Prostate gland (tissue), 2 donors: ENCODE measurements around the gene SFN. TPM values are rescaled to one million over a fixed set of nuclear protein-coding genes. Genes with fewer than 3 reads are reported as not detected.

Source experiments
- DNase-seq: peaks from one replicate; pipeline ENCODE4 v3.0.0-alpha.2; 2019; ENCODE audit warnings: low spot score
- H3K27ac ChIP-seq, 2 donors: fragments of 200-600 bp; sonication (generic); 2 replicates each; pipeline ENCODE4 v1.5.1; 2017 to 2019
- H3K27me3 ChIP-seq: fragments of 200-600 bp; sonication (generic); replicated peaks from 2 replicates; pipeline ENCODE4 v1.5.1; 2019; ENCODE audit not compliant: insufficient read depth
- H3K36me3 ChIP-seq, 2 donors: fragments of 200-600 bp; sonication (generic); 1 replicate in 1 of 2; 2 replicates in 1 of 2; pipeline versions ENCODE4 v1.5.1 to v1.8.1; 2017 to 2019
- H3K4me1 ChIP-seq: fragments of 200-600 bp; sonication (generic); replicated peaks from 2 replicates; pipeline ENCODE4 v1.5.1; 2019
- H3K4me3 ChIP-seq, 2 donors: fragments of 200-600 bp; sonication (generic); 2 replicates each; pipeline ENCODE4 v1.5.1; 2017 to 2019
- H3K9me3 ChIP-seq: fragments of 200-600 bp; sonication (generic); 2 replicates; pipeline ENCODE4 v1.5.1; 2017
- POLR2A ChIP-seq: fragments of 450-650 bp; IDR thresholded peaks from one replicate; pipeline ENCODE4 v1.6.1; 2016; ENCODE audit warnings: antibody characterized with exemption, mild to moderate bottlenecking
- POLR2AphosphoS5 ChIP-seq: sonication (generic); formaldehyde crosslinking; IDR thresholded peaks from one replicate; pipeline ENCODE4 v1.6.1; 2017; ENCODE audit warnings: antibody characterized with exemption
- WGBS: methylation state at CpG from one replicate; pipeline ENCODE4 v1.1.5; 2018; 5-methylcytosine and 5-hydroxymethylcytosine counted together
- intact Hi-C: fragments of 100-400 bp; cut with DNase I; formaldehyde crosslinking; loops from one replicate; pipeline ENCODE4 v1.14.2; 2022
- total RNA-seq, 2 donors: library from RNA; depleted of rRNA; stranded (reverse); fragments of >200 nt; gene quantifications; one replicate each; pipeline ENCODE4 v1.1.0, GENCODE V29; 2016
- TF ChIP-seq, protein P1 (sequence below), 4 experiments: fragments of 200-600 bp in 2 of 4; fragments of 450-650 bp in 2 of 4; sonication (generic) in 2 of 4; IDR thresholded peaks; 1 replicate in 3 of 4; 2 replicates in 1 of 4; pipeline ENCODE4 v1.5.1; 2016 to 2019; ENCODE audit warnings: antibody characterized with exemption in 4 of 4, mild to moderate bottlenecking in 2 of 4, moderate library complexity in 2 of 4

SFN gene
- total RNA-seq, 2 donors from 2014 or later, result 39.2 to 80.7 TPM

DNA sequence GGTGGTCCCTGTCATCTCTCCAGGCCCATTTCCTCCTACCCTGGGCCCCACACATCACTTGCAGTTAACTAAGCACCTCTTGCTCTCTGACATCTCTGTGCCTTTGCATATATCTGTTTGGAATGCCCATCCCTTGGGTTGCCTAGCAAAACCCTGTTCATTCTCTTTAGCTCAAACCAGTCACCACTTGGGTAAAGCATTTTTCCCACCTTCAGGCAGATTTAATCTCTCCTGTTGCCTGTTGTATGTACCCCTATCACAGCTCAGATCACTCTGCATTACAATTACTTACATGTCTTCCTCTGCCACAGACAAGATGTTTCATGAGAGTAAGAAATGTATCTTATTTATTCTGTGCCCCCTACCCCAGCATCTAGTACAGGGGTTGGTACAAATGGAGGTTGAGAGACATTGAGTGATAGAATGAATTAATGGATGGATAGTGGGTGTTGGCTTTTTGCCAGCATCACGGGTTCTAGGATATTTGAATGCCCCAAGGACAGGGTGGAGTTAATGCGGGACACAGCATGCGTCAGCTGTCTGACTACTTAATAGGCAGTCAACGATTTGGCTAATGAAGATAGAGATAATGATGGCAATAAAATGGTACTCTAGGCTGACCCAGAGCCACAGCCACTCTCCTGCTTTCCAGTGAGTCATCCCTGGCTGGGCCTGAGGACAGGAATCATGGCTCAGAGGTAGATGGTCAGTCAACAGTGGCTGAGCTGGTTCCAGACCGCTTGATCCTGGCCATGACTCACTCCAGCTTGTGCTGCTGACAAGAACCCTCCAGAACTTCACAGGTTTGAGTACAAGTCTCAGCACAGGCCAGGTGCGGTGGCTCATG, 44.3 kb downstream of the SFN start:
- H3K27me3 ChIP-seq, result no peaks in the 10 kb centered on the region
- no peaks in the 10 kb centered on the region for H3K4me1 ChIP-seq
- H3K36me3 ChIP-seq, result no peaks in the 10 kb centered on the region
- no peak overlapping the region for H3K27ac ChIP-seq
- intact Hi-C loops, result no loop called here
- WGBS, result 39% methylated on average over 5 of the region's 6 CpGs
- H3K4me3 ChIP-seq, result no peak overlapping the region
- TF ChIP-seq POLR2AphosphoS5 (no peak), POLR2A (no peak)
- TF ChIP-seq, protein P1, sequence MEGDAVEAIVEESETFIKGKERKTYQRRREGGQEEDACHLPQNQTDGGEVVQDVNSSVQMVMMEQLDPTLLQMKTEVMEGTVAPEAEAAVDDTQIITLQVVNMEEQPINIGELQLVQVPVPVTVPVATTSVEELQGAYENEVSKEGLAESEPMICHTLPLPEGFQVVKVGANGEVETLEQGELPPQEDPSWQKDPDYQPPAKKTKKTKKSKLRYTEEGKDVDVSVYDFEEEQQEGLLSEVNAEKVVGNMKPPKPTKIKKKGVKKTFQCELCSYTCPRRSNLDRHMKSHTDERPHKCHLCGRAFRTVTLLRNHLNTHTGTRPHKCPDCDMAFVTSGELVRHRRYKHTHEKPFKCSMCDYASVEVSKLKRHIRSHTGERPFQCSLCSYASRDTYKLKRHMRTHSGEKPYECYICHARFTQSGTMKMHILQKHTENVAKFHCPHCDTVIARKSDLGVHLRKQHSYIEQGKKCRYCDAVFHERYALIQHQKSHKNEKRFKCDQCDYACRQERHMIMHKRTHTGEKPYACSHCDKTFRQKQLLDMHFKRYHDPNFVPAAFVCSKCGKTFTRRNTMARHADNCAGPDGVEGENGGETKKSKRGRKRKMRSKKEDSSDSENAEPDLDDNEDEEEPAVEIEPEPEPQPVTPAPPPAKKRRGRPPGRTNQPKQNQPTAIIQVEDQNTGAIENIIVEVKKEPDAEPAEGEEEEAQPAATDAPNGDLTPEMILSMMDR (IDR thresholded peaks at IDR 0.05), result no peak
- no peak for DNase-seq
- no peaks in the 10 kb centered on the region for H3K9me3 ChIP-seq

DNA sequence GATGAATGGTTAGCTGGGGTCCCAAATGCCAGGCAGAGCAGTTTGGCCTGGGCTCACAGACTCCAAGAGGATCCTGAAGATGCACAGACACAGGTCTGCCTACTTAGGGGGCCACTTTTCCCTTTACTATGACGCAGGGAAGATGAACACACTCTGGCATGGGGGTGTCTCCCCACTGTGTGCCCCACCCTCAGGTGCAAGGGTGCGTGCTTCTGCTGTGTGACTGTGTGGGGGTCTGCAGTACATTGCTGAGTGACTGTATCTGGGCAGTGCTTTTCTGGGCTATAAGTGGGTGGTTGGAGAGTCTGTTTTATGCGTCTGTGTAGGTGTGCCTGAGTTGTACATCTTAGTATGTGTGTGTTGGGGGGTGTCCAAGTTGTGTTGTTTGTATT, 47.0 kb downstream of the SFN start:
- H3K4me1 ChIP-seq, result no peaks in the 10 kb centered on the region
- TF ChIP-seq POLR2A (no peak), POLR2AphosphoS5 (no peak)
- TF ChIP-seq, protein P1 (IDR thresholded peaks at IDR 0.05), result no peak
- no peaks in the 10 kb centered on the region for H3K9me3 ChIP-seq
- whole genome bisulfite sequencing, result 80% methylated on average over 3 of the region's 3 CpGs
- H3K27me3 ChIP-seq, result no peaks in the 10 kb centered on the region
- no peaks in the 10 kb centered on the region for H3K36me3 ChIP-seq
- no peak overlapping the region for H3K27ac ChIP-seq
- DNase-seq, result no peak
- H3K4me3 ChIP-seq, result no peak overlapping the region
- intact Hi-C loops, result no loop called here

DNA sequence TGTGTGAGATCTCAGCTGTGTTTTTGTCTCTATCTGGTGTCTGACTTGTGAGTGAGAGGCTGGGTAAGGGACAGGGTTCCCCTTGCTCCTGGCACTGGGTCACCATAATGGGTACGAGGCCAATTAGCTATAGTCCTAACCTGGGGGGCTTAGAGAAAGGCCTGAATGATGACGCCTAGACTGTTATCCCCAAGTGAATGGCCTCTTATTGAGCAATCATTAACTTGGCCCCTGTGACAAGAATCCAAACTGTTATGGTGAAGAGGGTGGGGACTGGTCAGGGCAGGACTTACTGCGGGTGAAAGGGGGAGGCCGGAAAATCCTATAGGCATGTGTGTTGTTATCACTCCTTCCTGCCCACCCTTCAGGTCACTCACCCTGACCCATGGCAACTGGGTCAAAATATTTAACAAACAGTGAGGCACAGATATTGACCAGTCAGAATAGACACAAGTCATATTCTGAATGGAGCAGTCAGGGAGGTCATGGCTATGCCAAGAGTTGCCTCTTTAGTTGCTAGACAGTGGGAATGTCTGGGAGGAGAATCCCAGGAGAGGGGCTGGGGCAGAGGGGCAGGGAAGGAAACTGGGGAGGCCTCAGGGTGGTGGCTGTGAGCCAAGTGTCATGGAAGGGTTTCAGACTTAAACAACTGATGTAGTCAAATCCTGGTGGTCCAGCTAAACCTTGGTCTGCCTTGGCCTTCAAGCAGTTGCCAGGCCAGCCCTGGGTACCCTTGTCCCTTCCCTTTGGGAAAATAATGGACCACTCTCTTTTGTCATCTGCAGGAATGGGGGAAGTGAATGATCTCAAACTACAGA, 47.6 kb downstream of the SFN start:
- Histone ChIP-seq H3K27ac (no peak overlapping the region), H3K4me3 (no peak overlapping the region), H3K27me3 (no peaks in the 10 kb centered on the region), H3K9me3 (no peaks in the 10 kb centered on the region), H3K36me3 (no peaks in the 10 kb centered on the region), H3K4me1 (no peaks in the 10 kb centered on the region)
- TF ChIP-seq, protein P1 (IDR thresholded peaks at IDR 0.05), result no peak
- TF ChIP-seq POLR2AphosphoS5, result no peak
- no peak for TF ChIP-seq POLR2A
- WGBS, result 76% methylated on average over 4 of the region's 4 CpGs
- intact Hi-C loops, result no loop called here
- DNase-seq, result no peak

DNA sequence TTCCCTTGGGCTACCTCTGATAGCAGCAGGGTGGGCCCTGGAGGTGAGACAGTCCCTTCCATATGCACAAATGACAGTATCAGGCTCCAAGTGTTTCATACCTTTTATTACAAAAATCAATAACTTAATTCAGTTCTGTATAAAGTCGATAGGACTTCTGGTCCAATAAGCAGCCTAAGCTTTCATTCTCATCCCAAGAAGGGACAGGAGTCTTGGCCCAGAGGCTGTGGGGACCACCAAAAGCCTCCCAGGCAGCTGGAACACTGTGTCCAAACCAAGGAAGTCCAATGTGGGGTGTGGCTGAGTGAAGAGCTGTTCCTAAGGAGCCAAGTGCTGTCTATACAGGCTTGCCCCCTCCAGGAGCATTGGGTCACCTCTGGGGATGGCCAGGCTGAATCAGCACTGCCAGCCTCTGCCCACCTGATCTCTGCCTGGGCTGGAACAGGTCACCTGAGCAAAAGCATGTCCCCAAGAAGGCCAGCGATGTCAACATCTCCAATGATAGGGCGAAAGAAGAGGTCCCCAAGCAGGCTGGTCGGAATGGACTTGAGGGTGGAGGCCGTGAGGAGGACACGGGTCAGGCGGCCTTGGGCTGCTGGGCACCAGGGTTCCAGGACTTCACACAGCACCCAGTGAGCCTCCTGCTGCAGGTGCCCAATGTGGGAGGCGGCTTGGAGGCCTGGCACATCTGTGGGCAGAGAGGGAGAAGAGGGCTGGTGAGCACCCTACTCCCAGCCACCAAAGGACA, 48.6 kb downstream of the SFN start:
- Histone ChIP-seq H3K27me3 (no peaks in the 10 kb centered on the region), H3K36me3 (no peaks in the 10 kb centered on the region), H3K9me3 (no peaks in the 10 kb centered on the region), H3K4me1 (no peaks in the 10 kb centered on the region), H3K4me3 (no peak overlapping the region), H3K27ac (no peak overlapping the region)
- no peak for DNase-seq
- intact Hi-C loops, result no loop called here
- no peak for TF ChIP-seq POLR2AphosphoS5
- TF ChIP-seq, protein P1 (IDR thresholded peaks at IDR 0.05), result no peak
- TF ChIP-seq POLR2A, result no peak
- WGBS, result 91% methylated on average over 8 of the region's 8 CpGs
